ENCODE results near the gene CYBC1.

DNA sequence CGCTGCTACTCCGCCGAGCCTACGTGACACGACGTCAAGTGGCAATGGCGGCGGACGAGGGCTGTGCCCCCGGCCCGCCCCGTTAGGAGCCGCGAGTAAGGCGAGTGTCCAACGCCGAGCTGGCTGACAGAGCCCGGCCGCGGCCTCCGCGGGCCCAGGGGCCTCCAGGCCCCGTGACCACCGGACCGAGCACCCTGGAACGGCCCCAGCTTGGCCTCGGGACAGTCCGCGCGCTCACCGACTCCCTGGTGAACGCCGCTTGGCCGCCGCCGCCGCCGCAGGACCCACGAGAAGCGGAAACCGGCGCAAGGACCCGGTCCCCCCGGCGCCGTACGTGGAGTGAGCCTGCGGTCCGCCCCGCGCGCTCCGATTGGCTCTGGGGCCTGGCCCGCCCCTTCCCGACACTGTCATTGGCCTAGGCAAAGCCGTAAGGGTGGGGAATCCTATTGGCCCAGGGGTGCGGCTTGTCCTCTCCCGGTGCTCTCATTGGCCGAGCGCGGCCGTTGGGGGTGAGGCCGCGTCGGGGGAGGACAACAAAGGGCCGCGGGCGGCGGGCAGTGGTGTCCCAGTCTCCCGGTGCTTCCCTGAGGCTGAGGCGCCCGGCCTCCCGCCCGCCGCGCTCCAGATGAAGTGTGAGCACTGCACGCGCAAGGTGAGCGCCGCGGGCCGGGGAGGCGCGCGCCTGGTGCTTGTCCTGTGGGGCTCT, 7.8 kb upstream of the CYBC1 start, which contains the start of gene NARF:
- TF ChIP-seq, protein P1, sequence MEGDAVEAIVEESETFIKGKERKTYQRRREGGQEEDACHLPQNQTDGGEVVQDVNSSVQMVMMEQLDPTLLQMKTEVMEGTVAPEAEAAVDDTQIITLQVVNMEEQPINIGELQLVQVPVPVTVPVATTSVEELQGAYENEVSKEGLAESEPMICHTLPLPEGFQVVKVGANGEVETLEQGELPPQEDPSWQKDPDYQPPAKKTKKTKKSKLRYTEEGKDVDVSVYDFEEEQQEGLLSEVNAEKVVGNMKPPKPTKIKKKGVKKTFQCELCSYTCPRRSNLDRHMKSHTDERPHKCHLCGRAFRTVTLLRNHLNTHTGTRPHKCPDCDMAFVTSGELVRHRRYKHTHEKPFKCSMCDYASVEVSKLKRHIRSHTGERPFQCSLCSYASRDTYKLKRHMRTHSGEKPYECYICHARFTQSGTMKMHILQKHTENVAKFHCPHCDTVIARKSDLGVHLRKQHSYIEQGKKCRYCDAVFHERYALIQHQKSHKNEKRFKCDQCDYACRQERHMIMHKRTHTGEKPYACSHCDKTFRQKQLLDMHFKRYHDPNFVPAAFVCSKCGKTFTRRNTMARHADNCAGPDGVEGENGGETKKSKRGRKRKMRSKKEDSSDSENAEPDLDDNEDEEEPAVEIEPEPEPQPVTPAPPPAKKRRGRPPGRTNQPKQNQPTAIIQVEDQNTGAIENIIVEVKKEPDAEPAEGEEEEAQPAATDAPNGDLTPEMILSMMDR (IDR thresholded peaks at IDR 0.05; ENCODE audit: low read depth, low read length, poor library complexity, severe bottlenecking) = no peak
- no peak for TF ChIP-seq EZH2phosphoT487 (IDR thresholded peaks at IDR 0.05; ENCODE audit: borderline replicate concordance, low read length)
